Measurements from ENCODE around the gene AOAH. TPM values are rescaled to one million over a fixed set of nuclear protein-coding genes. Genes with fewer than 3 reads are reported as not detected.

AOAH gene
- polyA plus RNA-seq, 6 donors from 2014 or later = 1.8 to 4.4 (median 2.3) TPM

DNA sequence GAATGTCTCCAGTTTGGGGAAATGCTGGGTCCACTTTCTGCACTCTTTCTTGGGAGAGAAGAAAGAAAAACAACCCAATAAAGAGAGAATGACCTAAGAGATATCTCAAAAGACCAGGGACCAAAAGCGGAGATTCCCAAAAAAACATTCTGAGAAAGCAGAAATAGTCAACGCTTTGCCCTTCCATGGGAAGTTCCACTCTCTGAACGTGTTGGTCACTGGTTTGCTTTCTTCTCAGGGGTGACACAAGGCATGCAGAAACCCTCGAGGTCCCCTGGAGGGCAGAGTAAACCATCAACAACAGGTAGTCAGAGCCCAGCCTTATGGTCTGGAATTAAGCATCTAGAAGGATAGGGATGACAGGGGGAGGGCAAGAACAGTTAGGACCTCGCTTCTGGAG is 26.2 kb upstream of the AOAH start:
- no peak for DNase-seq
- peaks cover 0 to 20% (median 7%) of the 10 kb centered on the region in 3 donors for H3K27me3 Mint-ChIP-seq
- H3K36me3 Mint-ChIP-seq = peaks cover 0 to 4% of the 10 kb centered on the region in 2 donors
- H3K27ac Mint-ChIP-seq = peak overlapping the region in 1 of 6 donors; percentile 65
- no peak overlapping the region for H3K4me3 Mint-ChIP-seq
- ATAC-seq (ENCODE audit: low read depth in 2 of 2) = no peak
- H3K4me1 Mint-ChIP-seq = peaks cover 6 to 9% (median 8%) of the 10 kb centered on the region in 3 donors
- H3K9me3 Mint-ChIP-seq = peaks cover 0 to 2% (median 0%) of the 10 kb centered on the region in 7 donors

DNA sequence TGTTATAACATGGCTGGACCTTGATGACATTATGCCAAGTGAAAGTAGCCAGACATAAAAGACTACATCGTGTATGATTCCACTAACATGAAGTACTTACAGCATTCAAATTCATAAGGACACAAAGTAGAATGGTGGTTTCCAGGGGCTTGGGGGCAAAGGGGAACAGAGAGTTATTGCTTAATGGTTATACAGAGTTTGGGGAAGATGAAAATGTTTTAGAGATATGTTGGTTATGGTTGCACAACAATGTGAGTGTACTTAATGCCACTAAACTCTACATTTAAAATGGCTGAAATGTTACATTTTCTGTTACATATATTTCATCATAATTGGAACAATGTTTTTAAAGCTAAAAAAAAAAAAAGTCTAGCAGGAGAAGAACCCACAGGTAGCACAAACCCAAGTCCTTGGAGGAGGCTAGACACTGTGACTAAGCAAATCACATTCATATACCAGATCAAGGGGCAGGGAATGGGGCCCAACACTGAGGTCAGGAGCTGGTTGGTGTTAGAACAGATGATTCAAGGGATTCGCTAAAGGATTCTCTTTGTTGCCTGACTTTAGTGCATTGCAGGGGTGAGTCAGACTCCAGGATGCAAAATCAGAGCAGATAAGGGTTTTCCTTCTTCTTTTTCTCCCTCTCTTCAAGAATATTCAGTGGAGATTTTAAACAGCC is 25.1 kb upstream of the AOAH start:
- Mint-ChIP-seq H3K36me3 (peaks cover 0 to 4% of the 10 kb centered on the region in 2 donors), H3K27me3 (peaks cover 0 to 24% (median 7%) of the 10 kb centered on the region in 3 donors), H3K9me3 (no peaks in the 10 kb centered on the region), H3K4me3 (no peak overlapping the region), H3K27ac (no peak overlapping the region), H3K4me1 (peaks cover 0 to 4% (median 2%) of the 10 kb centered on the region in 3 donors)
- DNase-seq (no peak), ATAC-seq (ENCODE audit: low read depth in 2 of 2) (no peak)

DNA sequence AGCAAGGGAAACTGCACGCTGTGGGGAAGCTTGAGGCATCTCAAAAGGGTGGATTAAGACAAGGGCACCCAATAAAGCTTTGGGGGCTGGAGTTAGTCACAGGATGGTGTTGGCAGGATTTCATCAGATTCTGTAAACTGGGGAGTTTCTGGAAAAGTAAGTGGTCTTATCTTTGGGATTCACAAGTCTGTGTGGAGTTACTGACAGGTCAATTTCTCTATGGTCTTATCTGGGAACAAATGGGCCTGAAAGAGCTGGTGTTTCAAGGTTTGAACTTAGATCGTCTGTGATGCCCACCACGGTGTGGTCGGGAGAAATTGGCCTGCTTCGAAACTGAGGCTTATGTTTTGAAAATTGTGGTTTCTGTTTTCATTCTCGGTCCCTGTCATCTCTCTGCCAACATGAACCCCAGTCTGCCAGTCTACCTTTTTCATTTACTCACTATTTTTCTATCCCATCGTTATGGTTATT is 23.8 kb upstream of the AOAH start:
- no peak for DNase-seq
- peak overlapping the region in 1 of 8 donors; percentile 23 for H3K4me3 Mint-ChIP-seq

DNA sequence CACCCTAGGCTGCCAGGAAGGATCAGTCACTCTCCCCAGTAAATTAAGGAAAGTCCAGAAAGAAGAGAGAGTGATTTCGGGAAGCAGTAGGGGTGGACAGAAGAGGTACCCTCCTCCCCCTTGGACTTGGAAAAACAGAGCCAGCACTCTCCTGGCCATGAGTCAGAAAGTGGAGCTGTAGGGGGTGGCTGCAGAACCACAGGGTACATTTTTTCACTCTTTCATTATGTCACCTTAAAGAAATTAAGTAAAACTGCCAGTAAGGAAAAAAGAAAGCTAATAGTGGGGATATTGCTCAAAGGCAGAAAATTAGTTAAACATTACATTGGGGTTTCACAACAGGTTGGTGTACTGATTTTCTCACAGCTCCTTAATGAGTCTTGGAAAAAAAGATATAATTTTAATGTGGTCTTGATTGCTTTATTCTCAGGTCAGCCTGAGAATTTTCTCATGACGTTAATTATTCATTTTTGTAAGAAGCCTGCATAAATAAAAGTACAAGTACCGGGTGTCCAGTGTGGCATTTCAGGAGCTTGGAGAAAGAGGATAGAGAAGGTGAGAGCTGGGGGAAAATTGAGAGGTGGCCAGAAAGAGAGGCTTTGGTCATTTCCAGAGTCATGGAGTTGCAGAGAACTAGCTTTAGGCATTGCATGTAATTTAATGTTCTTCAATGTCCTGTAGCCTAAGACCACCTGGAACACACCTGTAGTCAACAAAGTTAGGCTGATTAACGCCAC is 23.2 kb upstream of the AOAH start:
- ATAC-seq (ENCODE audit: low read depth in 2 of 2) = no peak
- Mint-ChIP-seq H3K4me1 (peaks cover 8 to 10% (median 8%) of the 10 kb centered on the region in 3 donors), H3K36me3 (peaks cover 0 to 4% of the 10 kb centered on the region in 2 donors), H3K27ac (peak overlapping the region in 2 of 6 donors; percentile 8 to 67), H3K9me3 (no peaks in the 10 kb centered on the region), H3K4me3 (no peak overlapping the region), H3K27me3 (peaks cover 0 to 24% (median 7%) of the 10 kb centered on the region in 3 donors)
- no peak for DNase-seq

More for the DNA sequence above, 23.8 kb upstream of the AOAH start:
- peaks cover 0 to 4% of the 10 kb centered on the region in 2 donors for H3K36me3 Mint-ChIP-seq
- H3K27me3 Mint-ChIP-seq = peaks cover 0 to 24% (median 7%) of the 10 kb centered on the region in 3 donors
- H3K27ac Mint-ChIP-seq = no peak overlapping the region
- peaks cover 2 to 4% (median 2%) of the 10 kb centered on the region in 3 donors for H3K4me1 Mint-ChIP-seq
- no peak for ATAC-seq (ENCODE audit: low read depth in 2 of 2)
- no peaks in the 10 kb centered on the region for H3K9me3 Mint-ChIP-seq

DNA sequence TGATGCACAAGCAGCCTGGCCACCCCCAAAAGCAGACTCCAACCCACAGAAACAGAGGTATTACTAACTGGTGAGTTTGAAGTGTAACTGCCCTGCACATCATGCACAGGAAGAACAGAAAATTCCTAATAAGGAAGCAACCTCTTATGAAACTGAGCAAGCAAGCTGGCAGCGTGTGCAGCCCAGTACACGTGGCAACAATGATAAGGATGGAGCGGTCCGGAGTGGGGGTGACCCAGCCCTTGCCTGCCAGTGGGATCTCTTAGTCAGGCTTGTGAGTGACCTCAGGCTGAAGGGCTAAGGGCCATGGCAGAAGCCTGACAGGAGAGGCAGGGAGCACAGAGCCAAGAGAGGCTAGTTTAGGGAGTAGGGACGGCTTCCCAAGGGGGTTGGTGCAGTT is 22.1 kb upstream of the AOAH start:
- H3K36me3 Mint-ChIP-seq = peaks cover 0 to 4% of the 10 kb centered on the region in 2 donors
- DNase-seq (no peak), ATAC-seq (ENCODE audit: low read depth in 2 of 2) (no peak)
- no peak overlapping the region for H3K4me3 Mint-ChIP-seq
- H3K9me3 Mint-ChIP-seq = no peaks in the 10 kb centered on the region
- H3K27me3 Mint-ChIP-seq = peaks cover 0 to 24% (median 7%) of the 10 kb centered on the region in 3 donors
- H3K27ac Mint-ChIP-seq = peak overlapping the region in 1 of 6 donors; percentile 42
- H3K4me1 Mint-ChIP-seq = peaks cover 8 to 10% (median 9%) of the 10 kb centered on the region in 3 donors

DNA sequence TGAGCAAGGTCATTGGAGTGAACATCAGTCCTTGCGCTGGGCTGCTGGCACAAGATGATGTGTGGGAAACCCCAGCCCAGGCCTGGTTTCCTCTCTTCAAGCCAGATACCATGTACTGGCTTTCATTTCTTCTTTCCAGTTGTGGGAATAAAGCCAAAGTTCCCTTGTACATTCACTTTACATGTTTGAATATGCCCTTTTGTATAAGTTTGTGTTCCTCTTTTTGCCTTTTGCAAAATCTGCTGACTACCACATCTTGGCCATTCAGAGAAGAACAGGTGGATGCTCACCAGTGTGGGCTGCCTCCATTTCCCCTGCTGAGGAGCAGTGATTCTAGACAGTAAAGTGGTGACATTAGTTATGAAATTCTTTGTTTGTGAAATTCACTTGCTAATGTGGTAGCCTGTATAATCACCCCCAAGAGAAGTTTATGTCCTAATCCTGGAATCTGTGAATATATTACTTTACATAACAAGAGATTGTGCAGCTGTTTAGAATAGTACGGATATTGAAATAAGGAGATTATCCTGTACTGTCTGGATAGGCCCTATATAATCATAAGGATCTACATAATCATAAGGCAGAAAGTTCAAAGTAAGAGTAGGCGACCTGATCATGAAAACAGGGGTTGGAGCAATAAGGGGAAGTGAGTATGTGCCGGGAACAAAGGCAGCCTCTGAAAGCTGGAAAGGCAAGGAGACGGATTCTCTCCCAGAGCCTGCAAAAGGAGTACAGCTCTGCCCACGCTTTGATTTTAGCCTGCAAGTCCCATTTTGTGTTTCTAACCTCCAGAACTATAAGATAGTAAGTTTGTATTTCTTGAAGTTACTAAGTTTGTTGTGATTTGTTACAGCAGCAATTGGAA is 18.8 kb upstream of the AOAH start:
- Mint-ChIP-seq H3K4me3 (peak overlapping the region in 1 of 8 donors; percentile 85), H3K27me3 (peaks cover 0 to 24% (median 7%) of the 10 kb centered on the region in 3 donors), H3K36me3 (no peaks in the 10 kb centered on the region), H3K27ac (peak overlapping the region in 4 of 6 donors; percentile 25 to 90 (median 75)), H3K9me3 (no peaks in the 10 kb centered on the region), H3K4me1 (peaks cover 6 to 9% (median 8%) of the 10 kb centered on the region in 3 donors)
- peak; percentile 75 to 91 for ATAC-seq (ENCODE audit: low read depth in 2 of 2)
- peak; percentile 15 for DNase-seq

DNA sequence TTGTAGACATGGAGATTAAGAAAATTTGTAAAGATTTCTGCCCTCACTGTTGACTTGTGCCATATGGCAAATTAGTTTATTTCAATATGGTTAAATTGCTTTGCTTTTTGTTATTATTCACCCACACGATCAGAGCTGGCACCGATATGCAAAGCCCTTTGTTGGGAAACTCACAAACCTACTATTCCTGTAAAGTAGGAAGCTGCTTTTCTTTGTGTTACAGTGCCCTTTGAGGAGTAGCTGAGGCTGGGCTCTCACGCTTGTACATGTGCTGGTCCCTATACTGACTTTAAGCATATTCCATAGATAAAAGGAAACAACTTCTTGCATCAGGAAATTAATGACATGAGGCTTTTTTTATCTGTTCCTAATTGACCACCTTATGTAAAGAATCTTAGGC is 17.6 kb upstream of the AOAH start:
- no peak overlapping the region for H3K4me3 Mint-ChIP-seq
- peaks cover 9 to 14% (median 11%) of the 10 kb centered on the region in 3 donors for H3K4me1 Mint-ChIP-seq
- ATAC-seq (ENCODE audit: low read depth in 2 of 2) (no peak), DNase-seq (no peak)
- peaks cover 0 to 13% (median 0%) of the 10 kb centered on the region in 3 donors for H3K27me3 Mint-ChIP-seq
- no peaks in the 10 kb centered on the region for H3K36me3 Mint-ChIP-seq
- H3K27ac Mint-ChIP-seq = peak overlapping the region in 1 of 6 donors; percentile 4
- no peaks in the 10 kb centered on the region for H3K9me3 Mint-ChIP-seq

DNA sequence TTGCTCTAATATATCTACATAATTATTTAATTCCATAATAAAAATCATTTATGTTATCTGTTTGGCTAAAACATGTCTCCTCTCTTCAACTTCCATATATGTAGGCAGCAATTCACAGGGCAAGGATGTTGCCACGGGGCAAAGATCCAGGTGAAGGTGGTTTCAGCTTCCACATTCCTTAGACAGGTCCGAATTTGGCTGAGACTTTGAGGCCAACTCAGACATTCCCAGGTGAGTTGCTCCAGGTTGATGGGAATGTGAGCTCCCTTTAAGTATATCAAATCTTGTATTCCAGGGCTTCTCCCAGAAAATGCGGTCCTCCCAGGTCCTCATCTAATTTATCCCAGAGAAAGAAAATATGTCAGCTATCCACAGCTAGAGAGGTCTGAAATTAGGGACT is 15.1 kb upstream of the AOAH start:
- no peak overlapping the region for H3K27ac Mint-ChIP-seq
- no peaks in the 10 kb centered on the region for H3K9me3 Mint-ChIP-seq
- no peaks in the 10 kb centered on the region for H3K36me3 Mint-ChIP-seq
- H3K4me3 Mint-ChIP-seq = no peak overlapping the region
- peaks cover 23 to 27% (median 24%) of the 10 kb centered on the region in 3 donors for H3K4me1 Mint-ChIP-seq
- no peaks in the 10 kb centered on the region for H3K27me3 Mint-ChIP-seq
- no peak for ATAC-seq (ENCODE audit: low read depth in 2 of 2)
- no peak for DNase-seq

DNA sequence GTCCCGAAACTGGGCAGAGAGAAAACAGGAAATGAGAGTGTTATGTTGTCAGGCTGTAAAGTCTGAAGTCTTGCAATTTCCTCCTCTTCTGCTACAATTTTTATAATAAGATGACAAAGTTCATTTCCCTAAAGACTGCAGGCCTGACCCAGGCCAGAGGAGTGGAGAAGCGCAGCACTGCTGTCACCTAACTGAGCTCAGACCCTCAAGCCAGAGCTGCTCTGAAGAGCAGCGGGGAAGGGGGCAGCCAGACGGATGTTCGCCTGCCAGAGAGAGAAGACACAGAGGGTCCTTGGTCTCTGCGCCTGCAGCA is 12.6 kb upstream of the AOAH start:
- Mint-ChIP-seq H3K4me3 (peak overlapping the region in 5 of 8 donors; percentile 4 to 75 (median 29)), H3K36me3 (peaks cover 0 to 7% of the 10 kb centered on the region in 2 donors), H3K9me3 (peaks cover 0 to 2% (median 0%) of the 10 kb centered on the region in 7 donors), H3K4me1 (peaks cover 16 to 18% (median 16%) of the 10 kb centered on the region in 3 donors), H3K27me3 (no peaks in the 10 kb centered on the region), H3K27ac (peak overlapping the region in 5 of 6 donors; percentile 63 to 90 (median 83))
- DNase-seq = peak; percentile 27
- ATAC-seq (ENCODE audit: low read depth in 2 of 2) = peak; percentile 86

DNA sequence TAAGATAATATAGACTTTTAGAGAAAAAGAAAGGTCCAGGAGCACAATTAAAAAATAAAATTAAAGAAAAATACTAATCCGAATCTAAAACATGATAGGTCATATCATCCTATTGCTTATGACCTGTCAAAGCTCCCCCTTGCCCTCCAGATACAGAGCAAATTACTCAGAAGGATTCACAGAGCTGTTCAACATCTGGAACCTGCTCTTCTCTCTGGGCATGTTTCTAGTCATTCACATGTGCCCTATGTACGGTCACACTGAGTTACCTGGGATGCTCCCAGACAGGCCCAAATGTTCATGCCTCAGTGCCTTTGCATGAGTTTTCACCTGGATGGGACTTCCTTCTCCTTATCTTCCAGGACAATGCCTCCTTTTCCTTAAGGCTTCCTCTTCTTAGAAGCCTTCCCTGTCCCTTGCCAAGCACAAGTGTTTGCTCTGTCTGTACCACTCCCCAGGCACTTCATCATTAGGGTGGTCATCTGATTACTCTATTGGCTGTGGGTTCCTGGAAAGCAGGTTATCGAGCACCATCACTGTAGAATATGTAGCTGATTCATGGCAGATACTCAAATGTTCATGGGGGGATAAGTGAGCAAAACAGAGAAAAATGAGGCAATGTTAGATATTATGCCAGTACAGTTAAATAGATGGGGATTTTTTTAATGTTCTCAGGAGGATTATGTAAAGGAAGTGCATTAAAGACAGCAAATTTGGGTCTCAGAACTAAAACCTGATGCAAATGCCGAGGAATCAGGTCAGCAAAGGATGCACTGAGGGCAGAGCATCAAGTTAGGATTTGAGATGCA is 12.0 kb upstream of the AOAH start:
- Mint-ChIP-seq H3K27me3 (no peaks in the 10 kb centered on the region), H3K4me3 (peak overlapping the region in 5 of 8 donors; percentile 15 to 75 (median 45)), H3K4me1 (peaks cover 16 to 18% (median 16%) of the 10 kb centered on the region in 3 donors), H3K9me3 (peaks cover 0 to 2% (median 0%) of the 10 kb centered on the region in 7 donors), H3K27ac (peak overlapping the region in 5 of 6 donors; percentile 0 to 83 (median 63)), H3K36me3 (peaks cover 0 to 10% of the 10 kb centered on the region in 2 donors)
- DNase-seq (no peak), ATAC-seq (ENCODE audit: low read depth in 2 of 2) (peak; percentile 24)

DNA sequence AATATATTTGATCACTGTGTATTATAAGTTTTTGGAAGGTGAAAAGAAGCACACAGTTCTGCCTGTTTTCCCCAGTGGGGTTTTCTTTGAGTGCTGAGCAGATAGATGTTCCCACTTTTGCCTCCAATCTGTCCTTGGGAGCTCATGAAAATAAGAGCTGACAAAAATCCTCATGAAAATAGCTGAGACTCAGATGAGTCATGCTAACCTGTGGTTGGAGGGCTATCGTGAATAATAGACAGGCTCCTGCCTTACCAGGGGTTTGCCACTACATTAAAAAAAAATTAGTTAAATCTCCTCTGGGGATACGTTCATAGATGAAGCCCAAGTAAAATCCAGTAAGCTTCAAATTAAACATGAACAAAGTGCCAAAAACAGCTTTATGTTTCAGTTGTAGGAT is 10.9 kb upstream of the AOAH start:
- H3K4me1 Mint-ChIP-seq = peaks cover 16 to 18% (median 16%) of the 10 kb centered on the region in 3 donors
- H3K27me3 Mint-ChIP-seq = no peaks in the 10 kb centered on the region
- peaks cover 0 to 2% (median 0%) of the 10 kb centered on the region in 7 donors for H3K9me3 Mint-ChIP-seq
- H3K36me3 Mint-ChIP-seq = peaks cover 0 to 10% of the 10 kb centered on the region in 2 donors
- no peak for DNase-seq
- H3K4me3 Mint-ChIP-seq = no peak overlapping the region
- H3K27ac Mint-ChIP-seq = peak overlapping the region in 1 of 6 donors; percentile 4
- ATAC-seq (ENCODE audit: low read depth in 2 of 2) = no peak

DNA sequence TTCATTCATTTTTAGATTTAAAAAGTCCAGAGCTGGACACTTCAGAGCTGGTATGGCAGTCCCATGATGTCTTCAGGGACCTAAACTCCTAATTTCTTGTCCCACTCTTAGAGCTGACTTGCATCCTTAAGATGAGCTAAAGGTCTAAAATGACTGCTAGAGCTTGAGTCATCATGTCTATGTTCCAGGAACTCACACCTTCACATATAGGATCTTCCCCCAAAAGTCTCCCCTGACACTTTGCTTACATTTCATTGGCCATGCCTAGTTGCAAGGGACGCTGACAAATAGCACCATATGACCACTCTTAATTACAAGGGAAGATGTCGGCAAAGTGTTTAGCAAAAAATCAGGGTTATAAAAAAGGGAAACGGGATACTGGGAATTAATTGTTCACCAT is 10.4 kb upstream of the AOAH start:
- DNase-seq (no peak), ATAC-seq (ENCODE audit: low read depth in 2 of 2) (no peak)
- Mint-ChIP-seq H3K36me3 (peaks cover 0 to 10% of the 10 kb centered on the region in 2 donors), H3K4me1 (peaks cover 16 to 18% (median 16%) of the 10 kb centered on the region in 3 donors), H3K27me3 (no peaks in the 10 kb centered on the region), H3K4me3 (no peak overlapping the region), H3K27ac (no peak overlapping the region), H3K9me3 (peaks cover 0 to 2% (median 0%) of the 10 kb centered on the region in 7 donors)
